Myocyte (in vitro differentiated cells): ENCODE measurements around the gene ICE2. TPM values are rescaled to one million over a fixed set of nuclear protein-coding genes. Genes with fewer than 3 reads are reported as not detected.
A peak's percentile ranks its signal among the peaks of the same experiment; 100 is the strongest.

Experiments
- DNase-seq: peaks from one replicate; pipeline ENCODE4 v3.0.0-alpha.2; 2012; ENCODE audit warnings: low read depth
- total RNA-seq: library from RNA; depleted of rRNA; stranded (reverse); fragments of >200 nt; gene quantifications from 2 replicates; pipeline ENCODE4 v1.2.3, GENCODE V29; 2014

Gene ICE2
- total RNA-seq, 1 donor from 2014 or later = 12.6 TPM

GRCh38 chr15:60391722-60392315, 87.1 kb downstream of the ICE2 start:
- no peak for DNase-seq

DNA sequence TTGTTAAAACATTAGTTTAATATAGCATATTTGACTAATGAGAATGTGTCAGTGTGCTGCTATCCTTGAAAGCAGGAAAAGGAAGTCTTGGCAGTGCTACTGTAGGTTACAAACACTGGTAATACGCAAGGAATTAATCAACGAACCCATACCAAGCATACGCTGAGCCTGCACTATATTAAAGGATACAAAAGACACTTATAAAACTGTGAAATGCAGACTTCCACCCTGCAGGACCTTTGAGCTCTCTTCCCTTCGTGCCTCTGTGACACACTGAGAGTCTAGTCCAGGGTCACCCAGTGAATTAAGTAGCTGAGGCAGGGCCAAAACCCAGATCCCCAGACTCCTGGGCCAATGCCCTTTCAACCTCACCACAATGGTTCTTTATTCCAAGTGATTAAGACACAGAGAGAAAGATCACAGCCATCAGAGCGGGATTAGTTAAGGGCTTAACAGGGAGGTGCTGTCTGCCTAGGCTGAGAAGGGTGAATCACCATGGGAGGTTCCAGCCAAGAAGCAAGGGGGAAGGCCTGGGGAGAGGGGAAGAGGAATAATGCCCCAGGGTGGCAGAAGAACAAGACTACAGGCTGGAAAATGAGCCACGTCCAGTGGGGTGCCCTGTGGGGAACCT, 88.0 kb downstream of the ICE2 start:
- DNase-seq = peak; percentile 90

DNA sequence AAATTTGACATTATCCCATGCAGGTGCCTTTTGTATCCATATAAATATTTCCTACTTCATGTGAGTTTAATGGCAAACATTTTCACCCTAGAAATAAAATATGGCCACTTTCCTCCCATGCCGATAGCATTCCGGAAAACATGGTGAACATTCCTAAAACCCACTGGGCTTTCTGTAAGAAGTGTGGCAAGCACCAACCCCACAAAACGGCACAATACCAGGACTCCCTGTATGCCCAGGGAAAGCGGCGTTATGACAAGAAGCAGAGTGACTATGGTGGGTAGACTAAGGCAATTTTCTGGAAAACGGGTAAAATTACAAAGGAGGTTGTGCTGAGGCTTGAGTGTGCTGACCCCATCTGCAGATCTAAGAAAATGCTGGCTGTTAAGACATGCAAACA, 88.7 kb downstream of the ICE2 start:
- peak; percentile 26 for DNase-seq

GRCh38 chr15:60389261-60390077, 89.5 kb downstream of the ICE2 start:
- peak; percentile 26 for DNase-seq

- peak; percentile 1 for DNase-seq
These were observed 91.6 kb downstream of the ICE2 start for GRCh38 chr15:60387321-60387720.

DNA sequence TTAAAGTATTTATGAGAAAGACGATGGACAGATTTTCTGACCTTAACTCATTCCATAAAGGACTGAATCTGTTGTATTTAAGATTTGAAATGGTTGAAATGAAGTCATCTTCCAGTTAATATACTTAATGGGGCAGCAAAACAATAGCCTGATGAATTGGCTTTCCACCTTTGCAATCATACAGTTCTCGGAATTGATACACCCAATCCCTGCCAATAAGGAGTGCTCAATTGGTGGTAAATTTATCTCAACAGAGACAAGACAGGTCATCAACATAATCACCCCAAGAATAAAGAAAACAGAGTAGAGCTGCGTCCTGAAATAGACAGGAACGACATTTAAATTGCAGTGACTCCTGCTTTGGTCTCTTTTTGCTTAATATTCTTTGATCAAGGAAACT, 92.3 kb downstream of the ICE2 start:
- peak; percentile 3 for DNase-seq

DNA sequence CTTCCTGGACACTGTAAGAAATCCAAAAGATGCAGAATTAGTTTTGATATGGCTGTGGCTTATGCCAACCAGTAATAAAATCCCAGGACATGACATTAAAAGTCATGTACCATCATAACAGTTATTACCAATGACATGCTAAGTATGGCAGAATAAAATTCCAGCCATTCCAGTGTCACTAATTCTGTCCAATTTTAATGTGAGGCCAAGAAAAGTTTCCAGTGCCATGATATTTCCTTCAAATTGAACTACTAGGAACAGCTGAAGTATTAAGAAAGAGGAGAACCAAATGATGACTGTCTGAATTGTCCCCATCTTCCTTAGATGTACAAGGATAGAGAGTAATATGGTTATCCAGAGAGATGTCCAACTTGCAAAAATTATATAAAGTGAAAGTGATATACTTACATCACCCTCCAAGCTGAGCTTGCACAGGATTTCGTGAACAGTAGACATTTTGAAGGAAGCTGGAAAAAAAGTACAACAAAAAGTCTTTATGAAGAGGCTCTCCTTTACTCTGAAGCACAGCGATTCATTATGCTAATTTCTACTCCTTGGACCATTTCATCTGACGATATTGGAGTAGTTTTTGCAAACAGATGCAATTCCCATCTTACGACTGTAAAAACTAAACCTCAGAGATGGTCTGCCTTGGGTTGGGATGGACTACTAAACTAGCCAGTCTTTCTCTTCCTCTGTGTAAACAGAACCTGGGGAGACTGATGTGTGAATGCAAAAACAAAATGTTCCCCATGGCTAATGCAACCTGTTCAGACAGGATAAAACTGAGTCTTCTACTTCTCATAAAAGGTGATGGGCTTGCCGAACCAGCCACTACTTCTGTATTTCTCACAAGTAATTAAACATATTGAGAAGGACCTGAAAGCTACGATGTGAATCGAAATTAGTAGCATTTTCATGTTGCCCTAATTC, 93.1 kb downstream of the ICE2 start:
- no peak for DNase-seq

- DNase-seq = no peak
These were observed 94.3 kb downstream of the ICE2 start for GRCh38 chr15:60384526-60385126.

DNA sequence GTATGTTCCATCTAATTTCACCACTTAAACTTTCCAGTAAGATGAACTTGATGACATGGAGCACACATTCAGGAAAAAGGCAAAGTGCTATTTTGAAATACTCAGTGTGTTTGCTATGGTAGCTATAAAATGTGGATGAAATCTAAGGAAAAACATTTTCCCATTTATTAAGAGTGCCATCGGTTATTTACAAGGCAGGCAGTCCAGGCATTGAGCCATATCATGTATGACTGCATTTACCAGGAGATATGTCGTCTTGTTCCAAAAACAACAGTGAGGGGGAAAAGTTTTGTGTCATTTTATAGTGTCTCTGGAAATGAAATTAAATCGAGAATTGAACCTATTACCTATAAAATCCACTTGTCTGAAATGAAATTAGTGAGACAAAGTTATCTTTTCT, 94.9 kb downstream of the ICE2 start:
- no peak for DNase-seq

DNA sequence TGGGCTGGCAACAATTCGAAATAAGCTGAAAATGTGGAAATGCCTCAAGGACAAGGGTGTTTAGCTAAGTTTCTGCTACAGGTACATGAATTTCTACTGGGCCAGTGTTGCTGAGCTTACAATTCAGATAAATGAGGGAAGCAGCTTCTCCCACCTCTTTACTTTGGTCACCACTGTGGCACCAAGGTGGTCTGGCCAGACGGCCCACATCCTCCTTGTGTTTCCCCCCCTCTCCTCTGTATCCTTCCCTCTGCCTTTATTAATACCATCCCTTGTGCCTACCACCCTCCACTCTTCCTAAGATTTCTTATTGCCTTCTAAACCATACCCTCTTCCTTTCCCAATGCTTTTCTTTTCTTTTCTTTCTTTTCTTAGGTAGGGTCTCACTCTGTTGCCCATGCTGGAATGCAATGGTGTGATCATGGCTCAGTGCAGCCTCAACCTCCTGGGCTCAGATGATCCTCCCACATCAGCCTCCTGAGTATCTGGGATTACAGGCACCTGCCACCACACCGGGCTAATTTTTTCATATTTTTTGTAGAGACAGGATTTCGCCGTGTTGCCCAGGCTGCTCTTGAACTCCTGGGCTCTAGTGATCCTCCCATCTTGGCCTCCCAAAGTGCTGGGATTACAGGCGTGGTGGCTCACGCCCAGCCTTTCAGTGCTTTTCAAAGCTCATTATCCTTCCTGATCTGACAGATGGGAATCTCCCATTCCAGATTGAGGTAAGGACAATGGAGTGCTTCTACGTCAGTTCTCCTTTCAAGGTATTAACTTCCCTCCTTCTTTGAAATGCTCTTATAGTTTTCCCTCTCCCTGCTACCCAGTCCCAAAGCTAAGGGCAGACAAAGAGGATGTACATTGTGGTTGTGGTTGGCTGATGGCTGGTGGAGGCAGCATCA, 95.9 kb downstream of the ICE2 start:
- no peak for DNase-seq

DNA sequence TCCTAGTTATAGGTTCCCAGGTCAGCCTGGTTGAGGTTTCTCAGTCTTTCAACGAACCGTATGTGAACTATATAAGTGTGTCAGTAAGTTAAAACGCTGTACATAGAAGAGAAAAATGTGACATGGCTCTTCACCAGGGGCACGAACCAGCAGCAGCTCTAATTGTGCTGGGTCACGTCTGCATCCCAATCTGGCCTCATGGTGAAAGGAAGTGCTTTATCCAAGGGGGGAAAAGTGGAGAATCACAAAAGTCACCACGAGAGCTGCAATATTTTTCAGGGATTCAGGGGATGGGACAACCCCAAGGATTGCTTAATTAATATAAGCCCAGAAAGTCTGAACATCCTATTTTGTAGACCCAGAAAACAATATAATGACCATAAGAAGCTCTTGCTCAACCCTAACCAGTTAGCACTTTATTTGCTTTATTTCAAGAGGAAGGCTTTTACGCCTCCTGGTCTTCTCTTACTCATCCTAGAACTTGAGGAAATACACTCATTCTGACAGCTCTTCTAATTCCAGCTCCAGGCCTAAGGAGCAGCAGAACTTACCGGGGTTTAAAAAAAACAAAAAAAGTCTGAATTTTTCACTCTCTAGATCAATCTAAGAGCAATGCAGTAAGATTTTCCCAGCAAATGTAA, 97.7 kb downstream of the ICE2 start:
- DNase-seq = no peak

DNA sequence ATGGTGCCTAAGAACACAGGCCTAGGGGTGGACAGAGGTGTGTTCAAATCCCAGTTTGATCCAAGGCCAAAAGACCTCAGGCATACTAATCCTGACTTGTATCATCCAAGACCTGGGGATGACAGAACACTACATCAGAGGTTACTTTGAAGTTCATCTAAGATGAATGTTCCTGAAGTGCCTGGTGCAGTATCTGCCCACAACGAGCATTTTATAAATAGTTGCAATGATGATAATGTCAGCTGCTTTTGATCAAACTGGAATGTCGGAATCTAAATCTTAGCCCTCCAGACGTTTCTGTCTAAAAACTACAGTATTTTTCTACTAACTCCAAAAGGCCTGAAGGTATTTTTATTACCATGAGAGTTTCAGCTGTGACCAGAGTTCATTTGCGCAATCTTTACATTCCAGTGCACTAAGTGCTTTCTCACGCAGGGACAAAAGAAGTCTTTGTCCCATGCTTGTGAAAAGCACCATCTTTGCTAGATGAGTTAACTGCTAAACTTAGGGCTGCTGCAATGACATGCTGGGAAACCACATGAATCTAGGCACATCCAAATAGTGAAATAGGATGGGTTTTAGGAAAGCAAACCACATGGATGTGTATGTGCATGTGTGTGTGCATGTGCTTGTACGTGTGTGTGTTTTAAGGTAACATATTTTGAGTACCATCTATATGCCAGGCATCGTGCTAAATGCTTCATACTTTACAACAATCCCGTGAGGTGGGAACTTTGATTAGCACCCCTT, 99.2 kb downstream of the ICE2 start:
- DNase-seq = peak; percentile 88

GRCh38 chr15:60379185-60379524, 99.8 kb downstream of the ICE2 start:
- no peak for DNase-seq

DNA sequence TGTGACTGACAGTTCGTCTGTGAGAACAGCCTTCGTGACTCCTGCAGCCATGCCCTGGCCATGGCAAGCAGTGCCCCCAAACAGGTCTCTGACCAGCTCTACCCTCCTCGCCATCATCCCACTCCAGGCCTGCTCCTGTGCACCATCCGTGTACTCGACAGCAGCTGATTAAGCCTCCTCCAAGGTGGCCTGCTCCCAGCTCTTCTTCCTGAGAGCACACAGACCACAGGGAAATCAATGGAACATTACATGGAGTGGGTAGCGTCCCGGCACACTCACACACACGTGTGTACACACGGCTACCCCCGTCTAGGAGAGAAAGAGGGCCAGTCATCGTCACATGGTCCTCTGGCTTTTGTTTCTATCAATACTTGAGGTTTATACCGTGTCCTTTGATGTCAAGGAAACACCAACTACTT, 102.3 kb downstream of the ICE2 start:
- no peak for DNase-seq

DNA sequence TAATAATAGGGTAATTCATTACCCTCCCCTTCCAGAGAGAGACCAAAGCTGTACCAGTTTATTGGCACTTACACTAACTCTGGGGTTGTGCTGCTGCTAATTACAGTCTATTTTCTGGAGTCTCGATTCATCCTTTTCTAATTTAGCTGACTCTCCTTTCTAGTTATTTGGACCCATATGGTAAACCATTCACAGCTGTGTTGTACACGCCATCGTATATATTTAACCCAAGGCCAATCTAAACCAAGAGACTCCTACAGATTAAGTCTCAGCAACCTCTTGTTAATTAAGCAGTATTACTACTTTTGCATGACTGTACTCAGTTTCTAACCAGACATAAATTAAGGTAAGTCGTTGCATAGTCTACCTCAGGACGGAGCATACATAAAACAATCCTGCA, 103.6 kb downstream of the ICE2 start:
- no peak for DNase-seq

DNA sequence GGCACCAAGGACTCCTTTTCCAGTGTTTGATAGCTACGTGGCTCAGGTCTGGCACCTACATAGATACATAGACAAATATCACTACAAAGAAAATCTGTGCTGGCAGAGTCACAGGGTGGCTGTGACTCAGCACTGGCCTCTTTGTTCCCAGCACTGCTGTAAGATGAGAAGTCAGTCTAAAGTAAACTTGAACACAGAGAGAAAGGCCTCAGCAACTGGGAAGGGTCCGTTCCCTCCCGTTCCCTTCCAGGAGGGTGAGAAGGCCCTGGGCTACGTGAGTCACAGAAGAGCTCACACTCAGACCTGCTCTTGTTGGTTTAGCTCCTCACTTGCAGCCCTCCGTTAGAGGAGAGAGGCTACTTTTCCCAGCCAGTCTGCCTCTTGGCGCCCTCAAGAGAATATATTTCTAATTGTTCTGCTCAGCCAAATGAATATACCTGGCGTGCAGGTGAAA, 104.3 kb downstream of the ICE2 start:
- peak; percentile 95 for DNase-seq

DNA sequence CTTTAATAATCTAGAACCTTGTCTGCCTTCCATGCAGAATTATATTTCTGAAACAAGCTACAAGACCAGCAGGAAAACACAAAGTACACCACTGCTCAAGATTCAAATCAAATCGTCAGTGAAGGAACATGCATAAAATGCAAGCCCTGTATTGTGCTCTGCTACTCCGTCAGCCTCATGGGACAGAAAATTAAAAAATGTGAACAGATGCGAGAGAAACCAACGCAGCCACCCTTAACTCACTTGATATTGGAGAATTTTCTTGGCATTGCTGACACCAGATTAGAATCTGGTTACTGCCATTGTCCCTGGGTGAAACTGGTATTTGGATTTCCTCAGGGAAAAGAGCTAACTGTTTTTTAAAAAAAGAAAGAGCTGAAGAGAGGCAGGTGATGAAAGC, 104.7 kb downstream of the ICE2 start:
- DNase-seq = no peak

GRCh38 chr15:60373745-60374144, 105.2 kb downstream of the ICE2 start:
- DNase-seq = peak; percentile 61

- no peak for DNase-seq
These were observed 105.6 kb downstream of the ICE2 start for GRCh38 chr15:60373327-60373726.
